Heart left ventricle (tissue), 13 donors: ENCODE results near the gene P3R3URF.

Source experiments
- CTCF ChIP-seq, 12 donors: fragments of 200-600 bp; sonication (generic) in 4 of 12; IDR thresholded peaks; one replicate each; pipeline versions ENCODE4 v1.5.0 to v1.8.0; 2018 to 2022; ENCODE audit warnings: antibody characterized with exemption in 12 of 12, mild to moderate bottlenecking in 5 of 12
- POLR2A ChIP-seq, 2 donors: fragments of 450-650 bp; IDR thresholded peaks; one replicate each; pipeline ENCODE4 v1.6.1; 2017; ENCODE audit warnings: antibody characterized with exemption in 2 of 2, mild to moderate bottlenecking in 2 of 2, moderate library complexity in 2 of 2
- donor health status: ischemic (EF 13 %, LVEDD 7.1; RV severe dilation, severe dysfunction).
- donor health status: DM: no; HTN: yes; CAD: no.
- donor health status: DM: no; HTN: no; CAD: no.
- donor health status: ischemic (EF 25% LVEDD 6.9; RV normal size, moderate dysfunction).
- donor health status: ischemic (EF 25% LVEDD 5.7; RV mildly dilated, moderate dysfunction).
- donor health status: ischemic (EF 35%, LVEDD 5.7; RV mildly dilated, moderate dysfunction).
- donor health status: nonischemic (EF 11% LVEDD 7.7; RV severe dilation, severe dysfunction).
- donor health status: DM: yes; HTN: yes; CAD: no.
- donor health status: PGD.
- donor health status: ischemic (EF 29% LVEDD 5.4; RV normal size, mild dysfunction).
- donor health status: nonischemic (EF 23%, LVEDD 6.1; RV moderate dilation, normal function).

GRCh38 chr1:46133781-46134350 lies 42.4 kb downstream of the P3R3URF start:
- no peak for TF ChIP-seq POLR2A (IDR thresholded peaks at IDR 0.05)
- TF ChIP-seq CTCF (IDR thresholded peaks at IDR 0.05) = no peak
